Measurements from ENCODE around the gene DDX51. TPM values are rescaled to one million over a fixed set of nuclear protein-coding genes. Genes with fewer than 3 reads are reported as not detected.

Gene DDX51
- total RNA-seq, 1 experiment from 2014 or later: 26.7 TPM

DNA sequence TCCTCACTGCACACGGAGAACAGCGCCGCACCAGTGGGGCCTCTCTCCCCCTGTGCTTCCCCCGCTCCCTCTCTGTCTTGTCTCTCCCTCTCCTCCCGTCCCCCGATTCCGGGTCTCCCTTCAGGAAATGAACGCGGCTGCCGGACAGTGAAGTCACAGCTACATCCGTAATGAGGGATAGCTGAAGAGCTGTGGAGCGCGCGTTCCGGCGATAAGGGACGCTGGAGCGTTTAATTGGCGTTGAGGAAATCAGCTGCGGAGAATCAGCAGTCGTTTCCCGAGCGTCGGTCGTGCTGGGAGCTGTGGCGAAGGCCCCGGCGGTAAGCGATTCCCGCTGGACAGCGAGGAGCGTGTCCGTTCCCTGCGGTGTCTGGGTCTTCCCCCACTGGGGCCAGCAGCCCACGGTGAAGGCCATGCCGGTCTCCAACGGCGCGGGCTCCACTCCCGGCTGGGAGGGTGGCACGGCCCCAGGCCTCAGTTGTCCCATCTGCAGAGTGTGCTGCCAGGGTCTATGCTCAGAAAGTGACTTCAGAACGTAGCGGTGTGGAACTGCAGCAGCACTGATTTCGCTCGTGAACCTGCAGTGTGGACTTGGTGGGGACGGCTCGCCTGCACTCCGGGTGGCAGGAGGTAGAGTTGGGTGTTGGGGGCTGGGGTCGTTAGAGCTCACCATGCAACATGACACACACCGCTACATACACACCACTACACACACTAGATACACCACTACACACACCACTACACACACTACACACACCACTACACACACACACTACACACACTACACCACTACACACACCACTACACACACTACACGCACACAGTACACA, 11.0 kb upstream of the DDX51 start:
- ATAC-seq: no peak

DNA sequence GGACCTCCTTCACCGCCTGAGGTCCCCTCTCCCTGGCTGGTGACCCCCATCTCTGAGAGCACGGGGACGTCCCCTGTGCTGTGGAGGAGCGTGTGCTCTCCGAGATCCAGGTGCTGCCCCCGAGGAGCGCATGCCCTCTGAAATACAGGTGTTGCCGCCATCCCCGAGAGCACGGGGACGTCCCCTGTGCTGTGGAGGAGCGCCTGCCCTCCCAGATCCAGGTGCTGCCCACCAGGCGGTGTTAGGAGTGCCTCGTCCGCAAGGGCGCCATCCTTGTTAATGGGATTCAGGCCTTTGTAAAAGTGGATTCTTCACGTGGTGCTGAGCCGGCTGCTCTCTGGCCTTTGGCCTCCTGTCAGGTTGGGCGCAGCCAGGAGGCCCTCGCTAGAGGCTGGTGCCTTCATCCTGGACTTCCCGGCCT, 10.2 kb upstream of the DDX51 start:
- ATAC-seq (no peak; the same call in 1 of the 2 replicates), DNase-seq (no peak)
- Histone ChIP-seq H3K36me3 (ENCODE audit: low read depth, low read length) (peaks cover 29% of the 10 kb centered on the region), H3K4me1 (ENCODE audit: insufficient read depth, low read length) (peaks cover 4% of the 10 kb centered on the region; the same call in 1 of the 2 replicates), H3K27me3 (ENCODE audit: low read length) (no peaks in the 10 kb centered on the region), H2AFZ (ENCODE audit: low read length) (no peak overlapping the region), H3K9me2 (replicated peaks; ENCODE audit: low read length) (no peaks in the 10 kb centered on the region), H4K20me1 (ENCODE audit: low read length) (no peaks in the 10 kb centered on the region), H3K27ac (ENCODE audit: low read length) (no peak overlapping the region), H3K79me2 (ENCODE audit: low read length) (no peaks in the 10 kb centered on the region), H3K4me2 (ENCODE audit: low read length) (no peak overlapping the region), H3K9ac (ENCODE audit: low read length) (no peak overlapping the region), H3K9me3 (ENCODE audit: low read length) (0 out of 2 replicates have a peak, but pooled peaks cover 7% of the 10 kb centered on the region), H3K4me3 (ENCODE audit: low read length) (no peak overlapping the region), H3F3A (ENCODE audit: low read length, unreplicated experiment) (peaks cover 13% of the 10 kb centered on the region)
- ChIA-PET CTCF (interaction anchor here (0.5 to 1.4 kb wide), 7 partner anchors 8 to 260 kb away, joined by 3 to 16 read pairs (median 9); no protein-coding TSS in a partner anchor), POLR2A (ENCODE audit: unreplicated experiment) (no interaction called here)
- TF ChIP-seq EZH2phosphoT487 (IDR thresholded peaks at IDR 0.05; ENCODE audit: borderline replicate concordance, low read length) (no peak), EZH2 (IDR thresholded peaks at IDR 0.05; ENCODE audit: low read length, unreplicated experiment) (no peak)
- TF ChIP-seq, protein P1, sequence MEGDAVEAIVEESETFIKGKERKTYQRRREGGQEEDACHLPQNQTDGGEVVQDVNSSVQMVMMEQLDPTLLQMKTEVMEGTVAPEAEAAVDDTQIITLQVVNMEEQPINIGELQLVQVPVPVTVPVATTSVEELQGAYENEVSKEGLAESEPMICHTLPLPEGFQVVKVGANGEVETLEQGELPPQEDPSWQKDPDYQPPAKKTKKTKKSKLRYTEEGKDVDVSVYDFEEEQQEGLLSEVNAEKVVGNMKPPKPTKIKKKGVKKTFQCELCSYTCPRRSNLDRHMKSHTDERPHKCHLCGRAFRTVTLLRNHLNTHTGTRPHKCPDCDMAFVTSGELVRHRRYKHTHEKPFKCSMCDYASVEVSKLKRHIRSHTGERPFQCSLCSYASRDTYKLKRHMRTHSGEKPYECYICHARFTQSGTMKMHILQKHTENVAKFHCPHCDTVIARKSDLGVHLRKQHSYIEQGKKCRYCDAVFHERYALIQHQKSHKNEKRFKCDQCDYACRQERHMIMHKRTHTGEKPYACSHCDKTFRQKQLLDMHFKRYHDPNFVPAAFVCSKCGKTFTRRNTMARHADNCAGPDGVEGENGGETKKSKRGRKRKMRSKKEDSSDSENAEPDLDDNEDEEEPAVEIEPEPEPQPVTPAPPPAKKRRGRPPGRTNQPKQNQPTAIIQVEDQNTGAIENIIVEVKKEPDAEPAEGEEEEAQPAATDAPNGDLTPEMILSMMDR (conservative IDR thresholded peaks at IDR 0.05; ENCODE audit: low read depth, low read length): no peak
- intact Hi-C loops (cut with micrococcal nuclease): loop anchor here (2.0 kb wide), 3 partner anchors 34 to 260 kb away; no protein-coding TSS in a partner anchor
- BruUV-seq (replicated peaks): no TSS peak

More for the DNA sequence above, 11.0 kb upstream of the DDX51 start:
- POLR2A ChIA-PET (ENCODE audit: unreplicated experiment): no interaction called here
- Histone ChIP-seq H3K4me1 (ENCODE audit: insufficient read depth, low read length) (peaks cover 4% of the 10 kb centered on the region; the same call in 1 of the 2 replicates), H3F3A (ENCODE audit: low read length, unreplicated experiment) (peaks cover 13% of the 10 kb centered on the region), H2AFZ (ENCODE audit: low read length) (no peak overlapping the region), H3K27ac (ENCODE audit: low read length) (no peak overlapping the region), H3K4me3 (ENCODE audit: low read length) (no peak overlapping the region), H3K9me2 (replicated peaks; ENCODE audit: low read length) (no peaks in the 10 kb centered on the region), H4K20me1 (ENCODE audit: low read length) (no peaks in the 10 kb centered on the region), H3K9ac (ENCODE audit: low read length) (no peak overlapping the region), H3K9me3 (ENCODE audit: low read length) (0 out of 2 replicates have a peak, but pooled peaks cover 7% of the 10 kb centered on the region), H3K4me2 (ENCODE audit: low read length) (no peak overlapping the region), H3K27me3 (ENCODE audit: low read length) (no peaks in the 10 kb centered on the region), H3K79me2 (ENCODE audit: low read length) (no peaks in the 10 kb centered on the region), H3K36me3 (ENCODE audit: low read depth, low read length) (peaks cover 29% of the 10 kb centered on the region)
- CTCF ChIA-PET: no interaction called here
- DNase-seq: no peak
- intact Hi-C loops (cut with micrococcal nuclease): loop anchor here (2.0 kb wide), 3 partner anchors 34 to 260 kb away; no protein-coding TSS in a partner anchor
- no TSS peak for BruUV-seq (replicated peaks)
- TF ChIP-seq, protein P1 (conservative IDR thresholded peaks at IDR 0.05; ENCODE audit: low read depth, low read length): no peak
- no peak for TF ChIP-seq EZH2 (IDR thresholded peaks at IDR 0.05; ENCODE audit: low read length, unreplicated experiment)
- no peak for TF ChIP-seq EZH2phosphoT487 (IDR thresholded peaks at IDR 0.05; ENCODE audit: borderline replicate concordance, low read length)

Data from PC-3 (cell line).